KMS-11 (cell line): ENCODE measurements around the gene LTO1.

Source experiments
- H2AFZ ChIP-seq: fragments of 200-600 bp; sonication (generic); 2 replicates; pipeline ENCODE4 v1.6.1; 2016; ENCODE audit warnings: antibody characterized with exemption, mixed run types, low read depth
- H3K27ac ChIP-seq: fragments of 200-600 bp; sonication (generic); 2 replicates; pipeline ENCODE4 v1.6.1; 2016; ENCODE audit warnings: mild to moderate bottlenecking, mixed run types
- H3K27me3 ChIP-seq: fragments of 200-600 bp; sonication (generic); 2 replicates; pipeline ENCODE4 v1.6.1; 2017; ENCODE audit warnings: mild to moderate bottlenecking, low read depth, mixed run types, moderate library complexity; ENCODE audit not compliant: insufficient read depth
- H3K36me3 ChIP-seq: fragments of 200-600 bp; sonication (generic); 2 replicates; pipeline ENCODE4 v1.6.1; 2017; ENCODE audit warnings: mild to moderate bottlenecking, mixed run types; ENCODE audit not compliant: insufficient read depth
- H3K4me1 ChIP-seq: fragments of 200-600 bp; sonication (generic); 2 replicates; pipeline ENCODE4 v1.6.1; 2016; ENCODE audit warnings: mild to moderate bottlenecking, low read depth, mixed run types; ENCODE audit not compliant: poor library complexity, severe bottlenecking
- H3K4me2 ChIP-seq: fragments of 200-600 bp; sonication (generic); 2 replicates; pipeline ENCODE4 v1.7.0; 2016; ENCODE audit warnings: mild to moderate bottlenecking, mixed run types
- H3K4me3 ChIP-seq: fragments of 200-600 bp; sonication (generic); IDR thresholded peaks from 2 replicates; pipeline ENCODE4 v1.6.1; 2017; ENCODE audit warnings: low read depth, low read length, mixed read lengths; ENCODE audit not compliant: insufficient read depth
- H3K79me2 ChIP-seq: fragments of 200-600 bp; sonication (generic); 2 replicates; pipeline ENCODE4 v1.6.1; 2016; ENCODE audit warnings: low read depth, mixed run types; ENCODE audit not compliant: insufficient read depth
- H3K9ac ChIP-seq: fragments of 200-600 bp; sonication (generic); 2 replicates; pipeline ENCODE4 v1.6.1; 2016; ENCODE audit warnings: mild to moderate bottlenecking, mixed run types
- H4K20me1 ChIP-seq: fragments of 200-600 bp; sonication (generic); 2 replicates; pipeline ENCODE4 v1.6.1; 2016; ENCODE audit warnings: mild to moderate bottlenecking, mixed run types; ENCODE audit not compliant: insufficient read depth
- CTCF ChIP-seq: fragments of 200-600 bp; sonication (generic); conservative IDR thresholded peaks from 2 replicates; pipeline ENCODE4 v1.6.1; 2017; ENCODE audit warnings: low read depth, mild to moderate bottlenecking, antibody characterized with exemption, low read length, moderate library complexity, mixed read lengths

LTO1 gene

GRCh38 chr11:69674886-69675714, at the start of gene LTO1:
LTO1 (minus strand) TSS chr11:69675353; CDS start chr11:69675239, 114 bp downstream.
- peak within 1 kb of the TSS; percentile 42 for H3K27ac ChIP-seq
- H3K27me3 ChIP-seq: no peaks in the 10 kb centered on the region

GRCh38 chr11:69721745-69722144, 46.6 kb upstream of the LTO1 start:
- no peaks in the 10 kb centered on the region for H3K79me2 ChIP-seq
- peaks cover 60% of the 10 kb centered on the region for H3K27me3 ChIP-seq
- no peak overlapping the region for H3K4me2 ChIP-seq
- no peak overlapping the region for H2AFZ ChIP-seq
- H3K4me1 ChIP-seq: no peaks in the 10 kb centered on the region
- TF ChIP-seq CTCF: no peak
- no peak overlapping the region for H3K27ac ChIP-seq
- no peaks in the 10 kb centered on the region for H4K20me1 ChIP-seq
- H3K9ac ChIP-seq: no peak overlapping the region
- H3K4me3 ChIP-seq: no peak overlapping the region
- H3K36me3 ChIP-seq: no peaks in the 10 kb centered on the region

More at GRCh38 chr11:69674886-69675714, at the start of gene LTO1:
- H3K36me3 ChIP-seq: no peaks in the 10 kb centered on the region
- H3K4me2 ChIP-seq: peak within 1 kb of the TSS; percentile 99
- H3K79me2 ChIP-seq: peaks cover 23% of the 10 kb centered on the region
- H3K9ac ChIP-seq: peak within 1 kb of the TSS; percentile 78
- no peak within 1 kb of the TSS for H3K4me3 ChIP-seq
- peak within 1 kb of the TSS; percentile 87 for H2AFZ ChIP-seq
- no peak for TF ChIP-seq CTCF
- H4K20me1 ChIP-seq: no peaks in the 10 kb centered on the region
- peaks cover 12% of the 10 kb centered on the region for H3K4me1 ChIP-seq

- H3K4me1 ChIP-seq: no peaks in the 10 kb centered on the region
- H3K9ac ChIP-seq: no peak overlapping the region
- no peak overlapping the region for H3K27ac ChIP-seq
- no peaks in the 10 kb centered on the region for H3K36me3 ChIP-seq
- no peak overlapping the region for H3K4me2 ChIP-seq
- peaks cover 55% of the 10 kb centered on the region for H3K27me3 ChIP-seq
- no peaks in the 10 kb centered on the region for H3K79me2 ChIP-seq
- no peak for TF ChIP-seq CTCF
- no peaks in the 10 kb centered on the region for H4K20me1 ChIP-seq
- H3K4me3 ChIP-seq: no peak overlapping the region
- H2AFZ ChIP-seq: no peak overlapping the region
Measured at GRCh38 chr11:69721106-69721505, 46.0 kb upstream of the LTO1 start.

- H2AFZ ChIP-seq: no peak overlapping the region
- no peaks in the 10 kb centered on the region for H4K20me1 ChIP-seq
- no peak overlapping the region for H3K4me2 ChIP-seq
- H3K4me3 ChIP-seq: no peak overlapping the region
- TF ChIP-seq CTCF: no peak
- H3K36me3 ChIP-seq: no peaks in the 10 kb centered on the region
- H3K79me2 ChIP-seq: no peaks in the 10 kb centered on the region
- H3K4me1 ChIP-seq: no peaks in the 10 kb centered on the region
- no peak overlapping the region for H3K27ac ChIP-seq
- peaks cover 43% of the 10 kb centered on the region; the same call in 1 of the 2 replicates for H3K27me3 ChIP-seq
- H3K9ac ChIP-seq: no peak overlapping the region
Measured at GRCh38 chr11:69718912-69719311, 43.8 kb upstream of the LTO1 start.
